Measurements from ENCODE around the gene DMXL2.

The DMXL2 gene

GRCh38 chr15:51401872-51402517 is 220.6 kb downstream of the DMXL2 start:
- no peak for DNase-seq

- no peak for DNase-seq
Observed at GRCh38 chr15:51401051-51401780, 221.4 kb downstream of the DMXL2 start.

GRCh38 chr15:51398626-51399025 is 223.9 kb downstream of the DMXL2 start:
- DNase-seq: no peak
